H1 (cell line): ENCODE results near the gene SPATA31D1. TPM values are rescaled to one million over a fixed set of nuclear protein-coding genes. Genes with fewer than 3 reads are reported as not detected.
"Not testable (repeated sequence)": the region's sequence is repeated elsewhere in the genome, so short reads cannot be mapped to it uniquely, and the experiment has no call there.

Source experiments
- CTCF ChIA-PET: fragments of 300-600 bp; sonication (Branson Sonifier 250); formaldehyde crosslinking; loops from one replicate; lab custom pipeline; 2021; ENCODE audit not compliant: partially characterized antibody; lab: Charles Lee
- POLR2A ChIA-PET: fragments of 300-600 bp; sonication (Branson Sonifier 250); formaldehyde crosslinking; loops from one replicate; lab custom pipeline; 2021; ENCODE audit warnings: inconsistent platforms; ENCODE audit not compliant: partially characterized antibody; lab: Charles Lee
- DNase-seq, 2 experiments: peaks; one replicate each; pipeline versions ENCODE4 v3.0.0 to v3.0.0-alpha.2; 2010 to 2022; ENCODE audit warnings: low spot score in 2 of 2, low read depth in 1 of 2, mixed read lengths in 1 of 2
- FAIRE-seq: peaks from 2 replicates; lab custom pipeline; 2011; peaks lifted over from hg19 to GRCh38; lab: Jason Lieb, UNC
- H2AFZ ChIP-seq: 2 replicates; pipeline ENCODE4 v1.8.1; 2012; ENCODE audit warnings: low read length, inconsistent platforms
- H2AK5ac ChIP-seq: 2 replicates; pipeline ENCODE4 v1.6.1; 2013; ENCODE audit warnings: low read depth, low read length
- H2BK120ac ChIP-seq: replicated peaks from 2 replicates; pipeline ENCODE3; 2013; ENCODE audit warnings: low read depth, low read length, inconsistent platforms
- H2BK12ac ChIP-seq: 2 replicates; pipeline ENCODE4 v1.6.1; 2013; ENCODE audit warnings: low read depth, low read length
- H2BK15ac ChIP-seq: 2 replicates; pipeline ENCODE4 v1.6.1; 2013; ENCODE audit warnings: low read length
- H2BK20ac ChIP-seq: 2 replicates; pipeline ENCODE4 v1.6.1; 2013; ENCODE audit warnings: low read length
- H2BK5ac ChIP-seq: 2 replicates; pipeline ENCODE4 v1.6.1; 2013; ENCODE audit warnings: low read depth, low read length
- H3K14ac ChIP-seq: 2 replicates; pipeline ENCODE4 v1.6.1; 2013; ENCODE audit warnings: inconsistent platforms; ENCODE audit not compliant: insufficient read length
- H3K18ac ChIP-seq: 2 replicates; pipeline ENCODE4 v1.6.1; 2013; ENCODE audit warnings: low read length; ENCODE audit errors: extremely low read depth
- H3K23ac ChIP-seq: 2 replicates; pipeline ENCODE4 v1.6.1; 2013; ENCODE audit warnings: inconsistent platforms; ENCODE audit not compliant: insufficient read length
- H3K23me2 ChIP-seq: 2 replicates; pipeline ENCODE4 v1.6.1; 2013; ENCODE audit warnings: low read depth, low read length
- H3K27ac ChIP-seq: 2 replicates; pipeline ENCODE4 v1.6.1; 2011; ENCODE audit warnings: low read depth, low read length, inconsistent platforms
- H3K27me3 ChIP-seq, 4 experiments: replicated peaks in 1 of 4; 1 replicate in 1 of 4; 2 replicates in 3 of 4; pipeline versions ENCODE4 v1.6.1 to v1.8.1; 2011 to 2013; ENCODE audit warnings: low read length in 3 of 4, mild to moderate bottlenecking in 3 of 4, inconsistent platforms in 2 of 4, mixed read lengths in 2 of 4, moderate library complexity in 1 of 4; ENCODE audit not compliant: control insufficient read depth in 3 of 4, insufficient read depth in 3 of 4; ENCODE audit errors: extremely low read depth in 1 of 4
- H3K36me3 ChIP-seq, 4 experiments: 2 replicates each; pipeline versions ENCODE4 v1.6.1 to v1.8.1; 2011 to 2013; ENCODE audit warnings: mild to moderate bottlenecking in 4 of 4, low read length in 3 of 4, moderate library complexity in 2 of 4, control low read depth in 1 of 4, inconsistent platforms in 1 of 4; ENCODE audit not compliant: insufficient read depth in 4 of 4, control insufficient read depth in 2 of 4
- H3K4ac ChIP-seq: replicated peaks from 2 replicates; pipeline ENCODE3; 2013; ENCODE audit warnings: low read length, low read depth, mixed read lengths, inconsistent platforms; ENCODE audit not compliant: insufficient read length
- H3K4me1 ChIP-seq, 4 experiments: replicated peaks in 1 of 4; 1 replicate in 1 of 4; 2 replicates in 3 of 4; pipeline versions ENCODE4 v1.6.1 to v1.8.1; 2011 to 2013; ENCODE audit warnings: low read length in 3 of 4, inconsistent platforms in 2 of 4, mixed read lengths in 1 of 4; ENCODE audit not compliant: insufficient read depth in 4 of 4, control insufficient read depth in 3 of 4
- H3K4me2 ChIP-seq, 2 experiments: 2 replicates each; pipeline versions ENCODE4 v1.6.1 to v1.8.1; 2011 to 2013; ENCODE audit warnings: low read depth in 2 of 2, low read length in 2 of 2, control low read depth in 1 of 2, inconsistent platforms in 1 of 2, mild to moderate bottlenecking in 1 of 2; ENCODE audit not compliant: insufficient read depth in 1 of 2
- H3K4me3 ChIP-seq, 4 experiments: fragments of 200-600, 300-600 bp in 1 of 4; sonication (generic), shearing (Covaris generic), sonication (Bioruptor Twin) in 1 of 4; 2 replicates each; pipeline versions ENCODE4 v1.5.1 to v1.8.1; 2011 to 2016; ENCODE audit warnings: low read length in 4 of 4, low read depth in 3 of 4, control low read depth in 2 of 4, inconsistent platforms in 2 of 4, mild to moderate bottlenecking in 2 of 4, mixed read lengths in 1 of 4, moderate library complexity in 1 of 4; ENCODE audit not compliant: insufficient read depth in 2 of 4; ENCODE audit errors: extremely low read depth in 1 of 4
- H3K56ac ChIP-seq: replicated peaks from 2 replicates; pipeline ENCODE3; 2013; ENCODE audit warnings: low read depth, mild to moderate bottlenecking, mixed read lengths, low read length, inconsistent platforms; ENCODE audit not compliant: insufficient read length
- H3K79me1 ChIP-seq: 2 replicates; pipeline ENCODE4 v1.6.1; 2013; ENCODE audit warnings: low read depth, low read length, control low read depth
- H3K79me2 ChIP-seq, 2 experiments: 2 replicates each; pipeline versions ENCODE4 v1.6.1 to v1.8.1; 2012 to 2013; ENCODE audit warnings: low read length in 2 of 2, mild to moderate bottlenecking in 2 of 2, inconsistent platforms in 1 of 2; ENCODE audit not compliant: insufficient read depth in 2 of 2, control insufficient read depth in 1 of 2
- H3K9ac ChIP-seq, 4 experiments: replicated peaks in 1 of 4; 1 replicate in 1 of 4; 2 replicates in 3 of 4; pipeline versions ENCODE4 v1.6.1 to v1.8.1; 2011 to 2013; ENCODE audit warnings: low read depth in 3 of 4, low read length in 3 of 4, control low read depth in 2 of 4, mild to moderate bottlenecking in 2 of 4, moderate library complexity in 2 of 4, inconsistent platforms in 1 of 4; ENCODE audit errors: extremely low read depth in 1 of 4
- H3K9me3 ChIP-seq, 2 experiments: 2 replicates each; pipeline versions ENCODE4 v1.6.1 to v1.8.1; 2012 to 2013; ENCODE audit warnings: mild to moderate bottlenecking in 2 of 2, moderate library complexity in 2 of 2, control low read depth in 1 of 2, inconsistent platforms in 1 of 2, low read depth in 1 of 2, low read length in 1 of 2, mixed read lengths in 1 of 2; ENCODE audit not compliant: insufficient read depth in 2 of 2
- H4K20me1 ChIP-seq, 2 experiments: replicated peaks in 1 of 2; 2 replicates each; pipeline versions ENCODE3 to v1.8.1; 2011 to 2013; ENCODE audit warnings: inconsistent platforms in 2 of 2, low read length in 2 of 2, mild to moderate bottlenecking in 1 of 2; ENCODE audit not compliant: insufficient read depth in 2 of 2, control insufficient read depth in 1 of 2
- H4K5ac ChIP-seq: 2 replicates; pipeline ENCODE4 v1.6.1; 2013; ENCODE audit warnings: low read length, low read depth, mixed read lengths, inconsistent platforms; ENCODE audit not compliant: insufficient read length
- H4K8ac ChIP-seq: 2 replicates; pipeline ENCODE4 v1.8.0; 2013; ENCODE audit warnings: mild to moderate bottlenecking, moderate library complexity, low read length, inconsistent platforms; ENCODE audit not compliant: insufficient read depth; ENCODE audit errors: extremely low read depth
- H4K91ac ChIP-seq: replicated peaks from 2 replicates; pipeline ENCODE3; 2013; ENCODE audit warnings: low read length, mixed read lengths, inconsistent platforms; ENCODE audit not compliant: insufficient read length
- WGBS, 2 experiments: shearing (Covaris generic) in 1 of 2; methylation state at CpG; one replicate each; pipeline versions ENCODE4 v1.1.6 to v1.1.7; 2013 to 2015; ENCODE audit warnings: low lambda C conversion rate in 2 of 2, mixed read lengths in 2 of 2, inconsistent platforms in 1 of 2, low coverage in 1 of 2, missing lambda C conversion rate in 1 of 2; ENCODE audit not compliant: insufficient replicate concordance in 2 of 2, insufficient coverage in 1 of 2, insufficient read length in 1 of 2; ENCODE audit errors: extremely low coverage in 1 of 2, missing lambda C conversion rate in 1 of 2; 5-methylcytosine and 5-hydroxymethylcytosine counted together
- long read RNA-seq, 2 experiments: library from RNA in 1 of 2; library from capped mRNA in 1 of 2; stranded (forward); transcript quantifications; one replicate each; pipeline ENCODE4 v2.0.0, GENCODE V29; 2021; ENCODE audit warnings: inconsistent platforms in 1 of 2
- polyA minus RNA-seq, 3 experiments: library from RNA; depleted of rRNA, polyadenylated mRNA; stranded (reverse); fragments of >200 nt; gene quantifications; 1 replicate in 2 of 3; 2 replicates in 1 of 3; pipeline ENCODE4 v1.2.3, GENCODE V29; 2011
- polyA plus RNA-seq, 7 experiments: library from polyadenylated mRNA; depleted of rRNA in 3 of 7; stranded (reverse) in 5 of 7; unstranded in 2 of 7; fragments of >200 nt in 5 of 7; fragments of 200-250 nt in 2 of 7; gene quantifications; 1 replicate in 5 of 7; 2 replicates in 1 of 7; 4 replicates in 1 of 7; pipeline versions ENCODE4 v1.2.1 to v1.2.3, GENCODE V29; 2011 to 2013; ENCODE audit warnings: missing spikeins in 2 of 7, mixed read lengths in 2 of 7
- total RNA-seq: library from RNA; stranded (reverse); fragmentation: NEBNext Ultra II Directional; extraction: Animal tissue kit (Norgen Biotek cat#: 25700); gene quantifications from 2 replicates; pipeline ENCODE4 v1.2.1, GENCODE V29; 2021

Gene SPATA31D1
- total RNA-seq (not detected in 2 replicates), polyA plus RNA-seq (2011; rRNA removed) (not detected in 2 replicates), polyA minus RNA-seq (2011; rRNA and poly(A)+ RNA removed) (not detected in 2 replicates)
- polyA plus RNA-seq (2011; cell fraction: cytosol; rRNA removed) = not detected
- polyA plus RNA-seq (2011; cell fraction: nucleus; rRNA removed) = not detected
- not detected in 4 replicates for polyA plus RNA-seq (2012, experiment 1 of 2)
- not detected for polyA plus RNA-seq (2012, experiment 2 of 2)
- polyA plus RNA-seq (2013, experiment 1 of 2) = not detected
- polyA plus RNA-seq (2013, experiment 2 of 2) = not detected
- polyA minus RNA-seq (2011; cell fraction: cytosol; rRNA and poly(A)+ RNA removed) = not detected
- not detected for polyA minus RNA-seq (2011; cell fraction: nucleus; rRNA and poly(A)+ RNA removed)
- long read RNA-seq, experiment 1 = 0 reads
- long read RNA-seq, experiment 2 = 0 reads

DNA sequence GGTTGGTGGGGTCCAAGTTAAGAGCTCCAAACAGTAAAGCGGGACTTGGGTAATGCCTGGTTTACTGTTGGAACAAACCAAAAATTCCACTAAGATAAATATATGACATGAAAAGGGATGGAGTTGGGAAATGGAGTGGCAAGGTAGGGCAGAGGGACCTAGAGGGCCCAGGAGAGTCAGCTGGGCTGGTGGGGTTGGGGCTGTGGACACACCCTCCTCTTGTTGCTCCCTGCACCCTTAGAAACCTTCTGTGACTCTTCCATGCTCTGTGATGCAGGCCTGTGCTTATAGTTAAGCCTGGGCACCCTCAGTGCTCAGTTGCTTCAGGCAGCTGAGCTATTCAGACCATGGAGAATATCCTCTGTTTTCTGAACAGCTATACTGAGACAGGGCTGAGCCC, at the start of gene SPATA31D1:
Gene SPATA31D1, plus strand, starts transcription at position 301 of the 400 bp plus-strand sequence. Its CDS starts 47 bp downstream, at position 348.
- CTCF ChIA-PET = interaction anchor here (0.7 kb wide), 1 partner anchor 451 kb away, joined by 3 read pairs; no protein-coding TSS in a partner anchor
- H3K9me3 ChIP-seq, H3K14ac ChIP-seq, H3K56ac ChIP-seq, H4K20me1 ChIP-seq, H3K4me3 ChIP-seq, DNase-seq, H2BK12ac ChIP-seq, FAIRE-seq, H2BK20ac ChIP-seq, H3K4me2 ChIP-seq, H3K23ac ChIP-seq, H3K27ac ChIP-seq, H2BK120ac ChIP-seq, H3K36me3 ChIP-seq, H2AK5ac ChIP-seq, H3K79me2 ChIP-seq, H3K18ac ChIP-seq, H4K5ac ChIP-seq, H2BK5ac ChIP-seq, H3K4ac ChIP-seq, POLR2A ChIA-PET, H2AFZ ChIP-seq, H3K4me1 ChIP-seq, H3K79me1 ChIP-seq, H2BK15ac ChIP-seq, H4K91ac ChIP-seq, H4K8ac ChIP-seq, H3K23me2 ChIP-seq, H3K9ac ChIP-seq, H3K27me3 ChIP-seq: not testable (repeated sequence)
- 93% methylated on average over 1 of the region's 1 CpG; no CpG with 5 or more reads in 1 of the 2 experiments for WGBS, 2 experiments
